ENCODE data around the gene ATG7.
"Not testable (repeated sequence)": the region's sequence is repeated elsewhere in the genome, so short reads cannot be mapped to it uniquely, and the experiment has no call there.

Gene ATG7

GRCh38 chr3:11389386-11390268, 117.4 kb downstream of the ATG7 start:
- DNase-seq (ENCODE audit: low read depth) = no peak

GRCh38 chr3:11390411-11391131, 118.4 kb downstream of the ATG7 start:
- DNase-seq (ENCODE audit: low read depth) = no peak

DNA sequence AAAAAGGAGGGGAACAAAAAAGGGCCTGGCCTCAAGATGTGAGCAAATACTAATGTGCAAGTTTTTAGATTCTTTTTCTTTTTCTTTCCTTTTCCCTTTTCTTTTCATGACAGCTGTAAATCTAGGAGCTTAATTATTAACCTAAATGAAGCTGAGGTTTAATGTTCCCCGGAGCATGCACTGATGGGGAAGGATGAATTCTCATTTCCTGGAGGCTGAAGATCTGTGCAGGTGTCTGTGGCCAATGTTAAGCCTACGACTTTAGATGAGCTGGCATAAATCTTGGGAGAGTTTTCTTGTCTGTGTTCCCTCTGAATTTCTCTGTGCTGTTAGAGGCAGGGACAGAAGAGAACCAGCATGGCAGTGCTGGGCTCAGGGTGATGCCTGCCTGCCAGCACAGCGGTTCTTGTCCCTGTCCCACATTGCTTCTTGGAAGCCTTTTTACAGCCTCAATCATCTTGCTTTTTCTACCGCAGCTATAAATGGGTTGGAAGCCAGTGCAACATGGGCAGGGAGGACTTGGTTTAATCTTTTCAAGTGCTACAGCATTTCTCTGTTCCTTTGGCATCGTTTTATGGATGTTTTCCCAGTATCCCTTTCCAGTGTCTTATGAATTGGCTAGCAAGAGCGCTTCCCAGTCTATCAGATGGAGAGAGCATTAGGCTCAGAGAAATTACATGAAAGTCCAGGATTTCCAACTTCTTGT, 119.1 kb downstream of the ATG7 start:
- DNase-seq (ENCODE audit: low read depth) = no peak

DNA sequence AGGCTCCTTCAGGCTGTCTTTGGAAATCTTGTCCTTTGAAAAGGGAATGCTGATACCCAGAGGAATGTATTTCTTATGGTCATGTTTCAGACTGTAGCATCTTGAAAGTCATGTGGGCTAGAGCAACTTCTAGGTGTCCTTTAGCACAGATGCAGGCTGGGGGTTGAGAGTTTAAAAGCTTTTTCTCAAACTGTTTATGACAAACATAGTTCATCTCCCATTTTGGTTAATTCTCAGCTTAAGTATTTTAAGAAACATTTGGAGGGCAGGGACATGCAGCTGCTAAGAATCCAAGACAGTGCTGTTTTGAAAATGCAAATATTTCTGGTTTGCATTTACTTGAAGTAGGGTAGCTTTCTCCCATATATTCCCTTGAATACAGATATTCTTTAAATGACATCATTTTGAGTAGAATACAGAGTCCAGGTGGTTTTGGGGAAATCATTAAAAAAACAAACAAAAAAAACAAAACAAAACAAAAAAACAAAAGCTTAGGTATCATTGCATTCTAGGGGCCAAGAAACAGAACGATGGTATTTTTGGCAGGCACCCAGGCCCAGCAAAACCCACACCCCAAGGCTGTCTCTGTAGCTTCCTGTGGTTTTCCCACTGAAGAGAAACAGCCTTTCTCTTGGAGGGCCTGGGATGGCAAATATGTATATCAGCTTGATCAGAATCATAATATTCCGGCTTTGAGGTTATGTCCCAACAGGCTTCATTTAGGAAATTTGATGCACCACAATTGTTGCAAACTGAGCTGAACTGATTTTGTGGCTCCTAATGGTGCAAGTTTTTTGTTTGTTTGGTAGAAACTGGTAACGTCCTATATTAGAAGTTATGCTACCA, 120.0 kb downstream of the ATG7 start:
- no peak for DNase-seq (ENCODE audit: low read depth)

DNA sequence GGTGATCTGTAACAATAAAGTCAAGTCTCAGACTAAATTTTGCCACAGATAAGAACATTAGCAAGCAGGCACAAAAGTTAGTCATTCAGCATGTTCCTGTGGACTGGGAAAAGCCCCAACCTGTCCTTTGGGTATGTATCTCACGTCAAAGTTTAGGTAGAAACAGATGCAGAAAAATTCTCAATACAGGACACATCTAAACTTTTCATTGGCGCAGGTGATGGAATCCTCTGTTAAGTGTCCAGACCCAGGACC, 120.6 kb downstream of the ATG7 start:
- no peak for DNase-seq (ENCODE audit: low read depth)

GRCh38 chr3:11393401-11393800, 121.2 kb downstream of the ATG7 start:
- DNase-seq (ENCODE audit: low read depth) = no peak

- no peak for DNase-seq (ENCODE audit: low read depth)
Observed at GRCh38 chr3:11394392-11394791, 122.2 kb downstream of the ATG7 start.

- DNase-seq (ENCODE audit: low read depth) = no peak
Observed at GRCh38 chr3:11400213-11400612, 128.0 kb downstream of the ATG7 start.

DNA sequence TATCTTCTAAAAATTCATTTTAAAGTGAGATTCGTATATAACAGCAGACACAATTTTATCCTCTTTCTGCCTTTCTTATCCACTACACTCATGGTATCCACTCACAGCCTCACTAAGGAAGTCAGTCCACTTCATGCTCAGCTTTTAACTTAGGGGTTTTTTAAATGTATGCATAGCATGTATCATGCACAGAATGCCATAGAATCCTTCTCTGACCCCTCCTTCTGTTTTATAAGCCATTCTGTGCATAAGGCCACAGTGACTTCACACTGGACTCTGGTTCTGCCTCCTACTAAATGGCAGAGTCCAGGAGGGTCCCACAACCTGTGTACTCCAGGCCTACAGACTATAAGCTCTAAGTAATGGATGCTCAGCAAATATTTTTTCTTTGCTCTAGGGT, 129.2 kb downstream of the ATG7 start:
- DNase-seq (ENCODE audit: low read depth) = no peak

GRCh38 chr3:11405323-11405722, 133.1 kb downstream of the ATG7 start:
- no peak for DNase-seq (ENCODE audit: low read depth)

- DNase-seq (ENCODE audit: low read depth) = no peak
Observed at GRCh38 chr3:11407644-11408043, 135.4 kb downstream of the ATG7 start.

DNA sequence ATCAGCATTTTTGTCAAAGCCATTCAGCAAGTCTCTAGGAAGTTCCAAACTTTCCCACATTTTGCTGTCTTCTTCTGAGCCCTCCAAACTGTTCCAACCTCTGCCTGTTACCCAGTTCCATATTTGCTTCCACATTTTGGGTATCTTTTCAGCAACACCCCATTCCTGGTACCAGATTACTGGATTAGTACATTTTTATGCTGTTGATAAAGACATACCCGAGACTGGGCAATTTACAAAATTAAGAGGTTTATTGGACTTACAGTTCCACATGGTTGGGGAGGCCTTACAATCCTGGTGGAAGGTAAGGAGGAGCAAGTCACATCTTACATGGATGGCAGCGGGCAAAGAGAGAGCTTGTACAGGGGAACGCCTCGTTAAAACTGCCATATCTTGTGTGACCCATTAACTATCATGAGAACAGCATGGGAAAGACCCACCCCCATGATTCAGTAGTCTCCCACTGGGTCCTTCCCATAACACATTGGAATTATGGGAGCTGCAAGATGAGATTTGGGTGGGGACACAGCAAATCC, 136.2 kb downstream of the ATG7 start:
- DNase-seq (ENCODE audit: low read depth) = not testable (repeated sequence)

- DNase-seq (ENCODE audit: low read depth) = no peak
Observed at GRCh38 chr3:11410564-11410963, 138.4 kb downstream of the ATG7 start.

DNA sequence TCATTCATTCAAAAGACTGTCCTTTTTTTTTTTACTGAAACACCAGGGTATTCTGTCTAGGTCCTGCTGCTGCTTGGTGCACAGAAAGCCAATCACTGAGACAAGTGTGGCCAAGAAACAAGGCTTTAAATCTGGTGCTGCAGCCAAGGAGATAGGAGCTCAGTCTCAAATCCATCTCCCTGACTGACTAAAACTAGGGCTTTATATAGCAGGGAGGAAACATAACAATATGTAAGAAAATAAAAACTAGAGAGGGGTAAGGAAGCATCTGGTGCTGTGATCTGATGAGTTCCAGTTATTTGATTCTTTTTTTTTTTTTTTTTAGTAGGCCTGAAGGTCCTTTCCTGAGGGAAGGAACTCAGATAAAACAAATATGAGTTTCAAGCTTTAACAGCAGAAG, 139.8 kb downstream of the ATG7 start:
- DNase-seq (ENCODE audit: low read depth) = no peak

DNA sequence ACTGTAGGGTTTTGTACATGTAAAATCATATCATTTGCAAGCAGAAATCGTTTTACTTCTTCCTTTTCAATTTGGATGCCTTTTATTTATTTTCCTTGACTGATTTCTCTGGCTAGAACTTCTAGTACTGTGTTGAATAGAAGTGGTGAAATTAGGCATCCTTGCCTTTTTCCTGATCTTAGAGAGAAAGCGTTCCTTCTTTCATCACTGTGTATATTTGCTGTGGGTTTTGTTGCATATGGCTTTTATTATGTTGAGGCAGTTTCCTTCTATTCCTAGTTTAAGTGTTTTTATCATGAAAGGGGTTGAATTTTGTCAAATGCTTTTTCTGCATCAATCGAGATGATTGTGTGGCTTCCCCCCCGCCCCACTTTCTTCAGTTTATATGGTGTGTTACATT, 140.9 kb downstream of the ATG7 start:
- DNase-seq (ENCODE audit: low read depth) = no peak

DNA sequence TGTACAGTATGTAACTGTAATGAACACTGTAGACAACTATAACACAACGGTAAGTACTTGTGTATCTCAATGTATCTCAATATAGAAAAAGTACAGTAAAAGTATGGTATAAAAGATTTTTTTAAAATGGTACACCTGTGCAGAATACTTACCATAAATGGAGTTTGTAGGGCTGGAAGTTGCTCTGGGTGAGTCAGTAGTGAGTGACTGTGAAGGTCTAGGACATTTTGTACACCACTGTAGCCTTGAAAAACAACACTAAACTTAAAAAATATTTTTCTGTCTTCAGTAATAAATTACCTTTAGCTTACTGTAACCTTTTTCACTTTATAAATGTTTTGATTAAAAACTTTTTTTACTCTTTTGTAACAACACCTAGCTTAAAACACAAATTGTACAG, 142.9 kb downstream of the ATG7 start:
- DNase-seq (ENCODE audit: low read depth) = no peak

DNA sequence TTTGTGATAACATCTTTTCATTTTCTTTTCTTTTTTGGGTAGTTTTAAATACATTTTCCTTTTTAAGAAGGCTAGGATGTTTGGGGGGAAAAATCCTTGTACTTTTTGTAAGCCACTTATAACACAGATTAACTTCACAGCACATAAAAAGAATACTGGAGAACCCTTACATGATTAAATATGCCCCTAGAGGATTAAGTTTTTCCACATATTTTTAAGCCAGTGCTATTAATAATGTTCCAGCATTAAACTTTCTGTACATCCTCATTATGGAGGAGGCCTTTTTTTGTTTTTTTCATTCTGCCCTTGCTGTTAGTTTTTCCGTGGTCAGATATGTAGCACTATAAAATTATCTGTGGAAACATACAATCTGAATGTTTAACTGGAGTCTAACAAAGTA, 147.9 kb downstream of the ATG7 start:
- DNase-seq (ENCODE audit: low read depth) = no peak

DNA sequence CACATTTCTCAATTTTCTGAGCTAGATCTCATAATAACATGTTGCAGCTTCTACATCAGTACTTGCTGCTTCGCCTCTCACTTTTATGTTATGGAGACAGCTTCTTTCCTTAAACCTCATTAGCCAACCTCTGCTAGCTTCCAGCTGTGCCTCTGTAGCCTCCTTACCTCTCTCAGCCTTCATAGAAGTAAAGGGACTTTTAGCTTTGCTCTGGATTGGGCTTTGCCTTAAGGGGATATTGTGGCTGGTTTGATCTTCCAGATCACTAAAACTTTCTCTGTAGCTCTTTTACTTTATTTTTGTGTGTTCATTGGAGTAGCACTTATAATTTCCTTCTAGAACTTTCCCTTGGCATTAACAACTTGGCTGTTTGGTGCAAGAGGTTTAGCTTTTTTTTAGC, 150.1 kb downstream of the ATG7 start:
- no peak for DNase-seq (ENCODE audit: low read depth)

- DNase-seq (ENCODE audit: low read depth) = no peak
Observed at GRCh38 chr3:11423868-11424267, 151.7 kb downstream of the ATG7 start.

DNA sequence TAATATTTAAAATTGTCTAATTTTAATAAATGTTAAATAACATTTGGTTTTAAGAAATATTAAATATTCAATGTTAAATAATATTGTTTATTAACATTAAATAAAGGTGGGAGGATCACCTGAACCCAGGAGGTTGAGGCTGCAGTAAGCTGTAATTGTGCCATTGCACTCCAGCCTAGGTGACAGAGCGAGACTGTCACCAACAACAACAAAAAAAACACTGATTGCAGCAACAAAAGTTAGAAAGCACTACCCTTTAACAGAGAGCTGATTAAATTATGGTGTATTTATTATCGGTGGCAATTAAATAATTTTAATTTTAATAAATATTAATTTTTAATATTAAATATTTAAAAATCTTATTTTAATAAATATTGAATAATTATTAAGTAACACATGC, 152.1 kb downstream of the ATG7 start:
- no peak for DNase-seq (ENCODE audit: low read depth)

DNA sequence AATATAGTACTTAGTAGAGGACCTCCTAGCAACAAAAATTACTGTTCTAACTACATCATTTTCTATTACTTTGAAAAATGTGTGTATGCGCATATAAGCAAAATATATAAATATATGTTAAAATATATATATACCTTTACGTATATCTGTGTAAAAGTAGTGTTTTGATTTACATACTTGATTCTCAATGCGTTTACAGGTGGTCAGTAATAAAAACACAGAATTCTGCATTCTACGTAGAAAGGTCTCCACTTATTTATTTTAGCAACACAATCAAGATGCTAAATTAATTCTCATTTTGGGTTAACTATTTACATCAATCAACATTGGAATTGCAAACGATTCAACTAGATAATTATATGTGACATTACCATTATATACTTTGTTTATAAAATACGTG, 158.0 kb downstream of the ATG7 start:
- DNase-seq (ENCODE audit: low read depth) = no peak

DNA sequence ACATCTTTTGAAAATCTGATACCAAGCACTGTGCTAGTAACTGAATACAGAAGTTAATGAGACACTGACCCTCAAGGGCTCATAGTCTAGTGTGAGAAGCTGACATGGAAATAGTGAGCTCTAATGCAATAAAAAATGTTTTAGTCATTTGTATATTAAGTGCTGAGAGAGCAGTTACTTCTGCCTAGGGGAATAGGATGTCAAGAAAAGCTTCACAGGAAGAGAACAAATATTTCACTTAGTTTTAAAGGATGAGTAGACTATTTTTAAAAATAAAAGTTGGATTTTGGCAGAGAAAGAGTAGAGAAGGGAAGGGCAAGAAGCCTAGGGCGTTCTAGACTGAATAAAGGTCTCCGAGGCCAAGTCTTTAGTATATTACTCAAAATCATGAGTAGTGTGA, 158.4 kb downstream of the ATG7 start:
- no peak for DNase-seq (ENCODE audit: low read depth)
